ENCODE data around the gene PLCH1.

Gene PLCH1

GRCh38 chr3:155441506-155441905 lies 303.4 kb downstream of the PLCH1 start:
- Histone ChIP-seq H3K9me2 (replicated peaks; ENCODE audit: control insufficient read depth, low read length) (no peaks in the 10 kb centered on the region), H3K27me3 (ENCODE audit: control insufficient read depth, low read length) (no peaks in the 10 kb centered on the region), H3K4me2 (ENCODE audit: low read length) (no peak overlapping the region), H3K4me1 (ENCODE audit: control insufficient read depth, low read length) (no peaks in the 10 kb centered on the region), H3K9me3 (ENCODE audit: control insufficient read depth, insufficient read depth, low read length) (no peaks in the 10 kb centered on the region), H4K20me1 (ENCODE audit: control insufficient read depth, insufficient read depth, low read depth, low read length) (no peaks in the 10 kb centered on the region), H3K27ac (ENCODE audit: low read depth, low read length) (no peak overlapping the region), H3F3A (ENCODE audit: control insufficient read depth, insufficient read depth) (no peaks in the 10 kb centered on the region), H3K4me3 (ENCODE audit: low read length) (no peak overlapping the region), H3K36me3 (ENCODE audit: control insufficient read depth, low read length) (no peaks in the 10 kb centered on the region), H3K79me2 (ENCODE audit: control insufficient read depth, low read length) (no peaks in the 10 kb centered on the region)
- TF ChIP-seq EZH2phosphoT487 (IDR thresholded peaks at IDR 0.05; ENCODE audit: borderline replicate concordance, low read length) (no peak), CTCF (IDR thresholded peaks at IDR 0.05; ENCODE audit: low read depth, low read length, poor library complexity, severe bottlenecking) (no peak)

DNA sequence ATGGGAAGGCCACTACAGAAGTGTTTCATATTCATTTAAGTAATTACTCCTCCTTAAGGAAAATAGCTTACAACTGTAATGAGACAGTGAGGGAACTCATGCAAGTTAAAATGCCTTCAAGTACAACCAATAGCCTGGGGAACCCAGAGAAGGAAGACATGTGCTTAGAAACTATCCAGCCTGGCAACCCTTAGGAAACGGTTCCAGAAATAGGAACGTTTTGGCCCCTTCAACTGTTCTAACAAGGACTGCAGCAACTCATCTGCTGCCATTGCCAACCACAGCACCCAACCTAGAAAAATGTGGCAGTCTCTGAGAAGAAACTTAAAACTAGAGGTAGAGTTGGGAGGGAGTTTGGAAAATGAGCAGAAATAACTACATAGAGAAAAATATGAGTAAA lies 303.8 kb downstream of the PLCH1 start:
- Histone ChIP-seq H3F3A (ENCODE audit: control insufficient read depth, insufficient read depth) (no peaks in the 10 kb centered on the region), H3K27me3 (ENCODE audit: control insufficient read depth, low read length) (no peaks in the 10 kb centered on the region), H3K4me1 (ENCODE audit: control insufficient read depth, low read length) (no peaks in the 10 kb centered on the region), H3K9me3 (ENCODE audit: control insufficient read depth, insufficient read depth, low read length) (no peaks in the 10 kb centered on the region), H3K27ac (ENCODE audit: low read depth, low read length) (no peak overlapping the region), H3K79me2 (ENCODE audit: control insufficient read depth, low read length) (no peaks in the 10 kb centered on the region), H4K20me1 (ENCODE audit: control insufficient read depth, insufficient read depth, low read depth, low read length) (no peaks in the 10 kb centered on the region), H3K4me3 (ENCODE audit: low read length) (no peak overlapping the region), H3K9me2 (replicated peaks; ENCODE audit: control insufficient read depth, low read length) (no peaks in the 10 kb centered on the region), H3K4me2 (ENCODE audit: low read length) (no peak overlapping the region), H3K36me3 (ENCODE audit: control insufficient read depth, low read length) (no peaks in the 10 kb centered on the region)
- TF ChIP-seq CTCF (IDR thresholded peaks at IDR 0.05; ENCODE audit: low read depth, low read length, poor library complexity, severe bottlenecking) (no peak), EZH2phosphoT487 (IDR thresholded peaks at IDR 0.05; ENCODE audit: borderline replicate concordance, low read length) (no peak)

GRCh38 chr3:155435821-155436220 lies 309.1 kb downstream of the PLCH1 start:
- Histone ChIP-seq H3K27me3 (ENCODE audit: control insufficient read depth, low read length) (no peaks in the 10 kb centered on the region; the same call in 1 of the 2 replicates), H3K79me2 (ENCODE audit: control insufficient read depth, low read length) (no peaks in the 10 kb centered on the region), H4K20me1 (ENCODE audit: control insufficient read depth, insufficient read depth, low read depth, low read length) (no peaks in the 10 kb centered on the region), H3K36me3 (ENCODE audit: control insufficient read depth, low read length) (no peaks in the 10 kb centered on the region), H3K27ac (ENCODE audit: low read depth, low read length) (no peak overlapping the region), H3K4me2 (ENCODE audit: low read length) (no peak overlapping the region), H3K9me3 (ENCODE audit: control insufficient read depth, insufficient read depth, low read length) (no peaks in the 10 kb centered on the region), H3K4me1 (ENCODE audit: control insufficient read depth, low read length) (no peaks in the 10 kb centered on the region), H3F3A (ENCODE audit: control insufficient read depth, insufficient read depth) (no peaks in the 10 kb centered on the region), H3K4me3 (ENCODE audit: low read length) (no peak overlapping the region), H3K9me2 (replicated peaks; ENCODE audit: control insufficient read depth, low read length) (no peaks in the 10 kb centered on the region)
- TF ChIP-seq EZH2phosphoT487 (IDR thresholded peaks at IDR 0.05; ENCODE audit: borderline replicate concordance, low read length): no peak
- TF ChIP-seq CTCF (IDR thresholded peaks at IDR 0.05; ENCODE audit: low read depth, low read length, poor library complexity, severe bottlenecking): no peak
